B cell (primary cell): ENCODE measurements around the gene RASSF1.

Experiments used
- CTCF ChIP-seq: fragments of 200-600 bp; IDR thresholded peaks from one replicate; pipeline ENCODE4 v1.8.0; 2022; ENCODE audit warnings: antibody characterized with exemption, mild to moderate bottlenecking
- EZH2 ChIP-seq: IDR thresholded peaks from 2 replicates; pipeline ENCODE4 v1.6.1; 2012; ENCODE audit warnings: borderline replicate concordance, low read depth, mild to moderate bottlenecking, moderate library complexity, low read length; ENCODE audit not compliant: insufficient read depth, poor library complexity, severe bottlenecking

- TF ChIP-seq CTCF = no peak
- TF ChIP-seq EZH2 = no peak
These were observed 1.0 kb downstream of the RASSF1 start for GRCh38 chr3:50339485-50340146.
